ENCODE measurements around the gene OR2C3. TPM values are rescaled to one million over a fixed set of nuclear protein-coding genes. Genes with fewer than 3 reads are reported as not detected.

The OR2C3 gene
- total and polyA plus RNA-seq, 2 of the 13 experiments (the other 11 are each of a cell fraction or from before 2014, with no cell fraction given): not detected

DNA sequence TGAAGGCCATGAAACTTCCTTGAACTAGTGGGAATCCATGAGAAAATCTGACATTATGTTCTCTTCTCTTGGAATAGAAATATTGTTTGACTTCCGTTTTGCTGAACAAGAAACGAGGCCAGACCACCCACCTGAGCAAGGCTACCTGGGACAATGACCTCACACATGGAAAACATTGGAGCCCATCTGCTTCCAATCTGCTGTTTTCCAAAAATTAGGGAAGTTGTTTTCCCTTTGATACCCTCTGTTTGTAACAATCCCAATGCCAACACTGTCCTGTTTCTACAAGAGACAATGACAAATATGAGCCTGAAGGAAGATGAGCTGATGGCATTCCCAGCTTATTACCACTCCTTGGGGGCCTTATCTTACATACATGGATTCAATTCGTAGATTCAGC lies 29.4 kb downstream of the OR2C3 start:
- in situ Hi-C loops (cut with HindIII; ENCODE audit: extremely low pct_ligation_motif_present, low pct_unique_long_range_greater_than_20kb): no loop called here
- Histone ChIP-seq H3K4me1 (ENCODE audit: insufficient read depth, low read length) (no peaks in the 10 kb centered on the region), H4K20me1 (ENCODE audit: insufficient read depth, low read length) (no peaks in the 10 kb centered on the region), H3K4me3 (replicated peaks in 1 of 3; ENCODE audit: insufficient read depth in 1 of 3, low read depth in 2 of 3, low read length in 3 of 3) (no peak overlapping the region), H3K4me2 (ENCODE audit: low read depth, low read length) (no peak overlapping the region), H3K9me3 (ENCODE audit: low read length) (no peaks in the 10 kb centered on the region), H3K36me3 (replicated peaks in 1 of 2; ENCODE audit: control insufficient read depth in 1 of 2, insufficient read depth in 2 of 2, low read length in 2 of 2) (no peaks in the 10 kb centered on the region), H3K79me2 (ENCODE audit: insufficient read depth, low read length) (no peaks in the 10 kb centered on the region), H2AFZ (ENCODE audit: low read length) (no peak overlapping the region), H3K27ac (ENCODE audit: extremely low read length, insufficient read depth, low read length) (no peak overlapping the region), H3K27me3 (ENCODE audit: control insufficient read depth in 1 of 2, insufficient read depth in 2 of 2, low read length in 2 of 2) (no peaks in the 10 kb centered on the region), H3K9ac (ENCODE audit: insufficient read depth, low read depth, low read length) (no peak overlapping the region)
- FAIRE-seq (no peak), DNase-seq (ENCODE audit: low spot score) (no peak), ATAC-seq (no peak)
- 0% methylated on average over 3 of the region's 3 CpGs for WGBS (ENCODE audit: low lambda C conversion rate)
- no peak for TF ChIP-seq NFATC3 (CRISPR knock-in tag; IDR thresholded peaks at IDR 0.05)
- POLR2A ChIA-PET: no interaction called here
- CTCF ChIA-PET (ENCODE audit: low intra/inter-chr PET ratio, low total read pairs): no interaction called here
- no TSS peak for BruUV-seq (replicated peaks)
- intact Hi-C loops (cut with micrococcal nuclease; ENCODE audit: unreplicated experiment): no loop called here

GRCh38 chr1:247500865-247501264 lies 35.4 kb downstream of the OR2C3 start:
- ATAC-seq: no peak
- FAIRE-seq: no peak
- ChIA-PET CTCF (ENCODE audit: low intra/inter-chr PET ratio, low total read pairs) (no interaction called here), POLR2A (no interaction called here)
- Histone ChIP-seq H3K27me3 (ENCODE audit: control insufficient read depth in 1 of 2, insufficient read depth in 2 of 2, low read length in 2 of 2) (0 out of 5 replicates have a peak, but pooled peaks cover 0 to 3% of the 10 kb centered on the region in 2 experiments), H3K79me2 (ENCODE audit: insufficient read depth, low read length) (no peaks in the 10 kb centered on the region), H3K27ac (ENCODE audit: extremely low read length, insufficient read depth, low read length) (no peak overlapping the region), H3K9me3 (ENCODE audit: low read length) (no peaks in the 10 kb centered on the region), H3K4me2 (ENCODE audit: low read depth, low read length) (no peak overlapping the region), H3K36me3 (replicated peaks in 1 of 2; ENCODE audit: control insufficient read depth in 1 of 2, insufficient read depth in 2 of 2, low read length in 2 of 2) (no peaks in the 10 kb centered on the region), H2AFZ (ENCODE audit: low read length) (no peak overlapping the region), H3K9ac (ENCODE audit: insufficient read depth, low read depth, low read length) (no peak overlapping the region), H3K4me1 (ENCODE audit: insufficient read depth, low read length) (no peaks in the 10 kb centered on the region), H3K4me3 (replicated peaks in 1 of 3; ENCODE audit: insufficient read depth in 1 of 3, low read depth in 2 of 3, low read length in 3 of 3) (no peak overlapping the region), H4K20me1 (ENCODE audit: insufficient read depth, low read length) (no peaks in the 10 kb centered on the region)
- DNase-seq (ENCODE audit: low spot score): no peak
- WGBS (ENCODE audit: low lambda C conversion rate): 33% methylated on average over 3 of the region's 3 CpGs
- in situ Hi-C loops (cut with HindIII; ENCODE audit: extremely low pct_ligation_motif_present, low pct_unique_long_range_greater_than_20kb) (no loop called here), intact Hi-C loops (cut with micrococcal nuclease; ENCODE audit: unreplicated experiment) (loop anchor here (5.0 kb wide), 1 partner anchor 1849 kb away; no protein-coding TSS in a partner anchor)
- no TSS peak for BruUV-seq (replicated peaks)
- no peak for TF ChIP-seq ZSCAN20 (CRISPR knock-in tag; IDR thresholded peaks at IDR 0.05; ENCODE audit: borderline replicate concordance)
- no peak for TF ChIP-seq MYPOP (CRISPR knock-in tag; IDR thresholded peaks at IDR 0.05)
- TF ChIP-seq, protein P1, sequence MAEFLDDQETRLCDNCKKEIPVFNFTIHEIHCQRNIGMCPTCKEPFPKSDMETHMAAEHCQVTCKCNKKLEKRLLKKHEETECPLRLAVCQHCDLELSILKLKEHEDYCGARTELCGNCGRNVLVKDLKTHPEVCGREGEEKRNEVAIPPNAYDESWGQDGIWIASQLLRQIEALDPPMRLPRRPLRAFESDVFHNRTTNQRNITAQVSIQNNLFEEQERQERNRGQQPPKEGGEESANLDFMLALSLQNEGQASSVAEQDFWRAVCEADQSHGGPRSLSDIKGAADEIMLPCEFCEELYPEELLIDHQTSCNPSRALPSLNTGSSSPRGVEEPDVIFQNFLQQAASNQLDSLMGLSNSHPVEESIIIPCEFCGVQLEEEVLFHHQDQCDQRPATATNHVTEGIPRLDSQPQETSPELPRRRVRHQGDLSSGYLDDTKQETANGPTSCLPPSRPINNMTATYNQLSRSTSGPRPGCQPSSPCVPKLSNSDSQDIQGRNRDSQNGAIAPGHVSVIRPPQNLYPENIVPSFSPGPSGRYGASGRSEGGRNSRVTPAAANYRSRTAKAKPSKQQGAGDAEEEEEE (CRISPR knock-in tag; IDR thresholded peaks at IDR 0.05; ENCODE audit: borderline replicate concordance): no peak
- no peak for TF ChIP-seq CENPT (CRISPR knock-in tag; IDR thresholded peaks at IDR 0.05; ENCODE audit: low read depth)
- TF ChIP-seq, protein P2, sequence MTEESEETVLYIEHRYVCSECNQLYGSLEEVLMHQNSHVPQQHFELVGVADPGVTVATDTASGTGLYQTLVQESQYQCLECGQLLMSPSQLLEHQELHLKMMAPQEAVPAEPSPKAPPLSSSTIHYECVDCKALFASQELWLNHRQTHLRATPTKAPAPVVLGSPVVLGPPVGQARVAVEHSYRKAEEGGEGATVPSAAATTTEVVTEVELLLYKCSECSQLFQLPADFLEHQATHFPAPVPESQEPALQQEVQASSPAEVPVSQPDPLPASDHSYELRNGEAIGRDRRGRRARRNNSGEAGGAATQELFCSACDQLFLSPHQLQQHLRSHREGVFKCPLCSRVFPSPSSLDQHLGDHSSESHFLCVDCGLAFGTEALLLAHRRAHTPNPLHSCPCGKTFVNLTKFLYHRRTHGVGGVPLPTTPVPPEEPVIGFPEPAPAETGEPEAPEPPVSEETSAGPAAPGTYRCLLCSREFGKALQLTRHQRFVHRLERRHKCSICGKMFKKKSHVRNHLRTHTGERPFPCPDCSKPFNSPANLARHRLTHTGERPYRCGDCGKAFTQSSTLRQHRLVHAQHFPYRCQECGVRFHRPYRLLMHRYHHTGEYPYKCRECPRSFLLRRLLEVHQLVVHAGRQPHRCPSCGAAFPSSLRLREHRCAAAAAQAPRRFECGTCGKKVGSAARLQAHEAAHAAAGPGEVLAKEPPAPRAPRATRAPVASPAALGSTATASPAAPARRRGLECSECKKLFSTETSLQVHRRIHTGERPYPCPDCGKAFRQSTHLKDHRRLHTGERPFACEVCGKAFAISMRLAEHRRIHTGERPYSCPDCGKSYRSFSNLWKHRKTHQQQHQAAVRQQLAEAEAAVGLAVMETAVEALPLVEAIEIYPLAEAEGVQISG (CRISPR knock-in tag; IDR thresholded peaks at IDR 0.05): no peak
- TF ChIP-seq, protein P3, sequence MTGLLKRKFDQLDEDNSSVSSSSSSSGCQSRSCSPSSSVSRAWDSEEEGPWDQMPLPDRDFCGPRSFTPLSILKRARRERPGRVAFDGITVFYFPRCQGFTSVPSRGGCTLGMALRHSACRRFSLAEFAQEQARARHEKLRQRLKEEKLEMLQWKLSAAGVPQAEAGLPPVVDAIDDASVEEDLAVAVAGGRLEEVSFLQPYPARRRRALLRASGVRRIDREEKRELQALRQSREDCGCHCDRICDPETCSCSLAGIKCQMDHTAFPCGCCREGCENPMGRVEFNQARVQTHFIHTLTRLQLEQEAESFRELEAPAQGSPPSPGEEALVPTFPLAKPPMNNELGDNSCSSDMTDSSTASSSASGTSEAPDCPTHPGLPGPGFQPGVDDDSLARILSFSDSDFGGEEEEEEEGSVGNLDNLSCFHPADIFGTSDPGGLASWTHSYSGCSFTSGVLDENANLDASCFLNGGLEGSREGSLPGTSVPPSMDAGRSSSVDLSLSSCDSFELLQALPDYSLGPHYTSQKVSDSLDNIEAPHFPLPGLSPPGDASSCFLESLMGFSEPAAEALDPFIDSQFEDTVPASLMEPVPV (CRISPR knock-in tag; IDR thresholded peaks at IDR 0.05): no peak
- no peak for TF ChIP-seq EEA1 (CRISPR knock-in tag; IDR thresholded peaks at IDR 0.05; ENCODE audit: borderline replicate concordance)

All from HepG2 (cell line).